HepG2 (cell line): ENCODE data around the gene ALG5. TPM values are rescaled to one million over a fixed set of nuclear protein-coding genes. Genes with fewer than 3 reads are reported as not detected.

Experiments
- ATAC-seq: fragments of 200-7000 bp; cut with Tn5 transposase; 3 replicates; pipeline ENCODE4 v1.9.1; 2020; ENCODE audit warnings: mild to moderate bottlenecking, moderate library complexity
- BruUV-seq: library from RNA; stranded (reverse); fragments of 400-500 nt; replicated peaks from 2 replicates; lab custom pipeline; 2021; lab: Mats Ljungman, UMichigan
- CTCF ChIA-PET: fragments of 300-600 bp; formaldehyde crosslinking; extraction: SDS; loops from one replicate; lab custom pipeline; 2021; ENCODE audit warnings: low total read pairs, inconsistent platforms, low intra/inter-chr PET ratio; lab: Yijun Ruan, JAX
- POLR2A ChIA-PET: fragments of 350-600 bp; sonication (Branson Sonifier 250); formaldehyde crosslinking; loops from one replicate; lab custom pipeline; 2020; ENCODE audit warnings: antibody characterized with exemption, inconsistent platforms; lab: Yijun Ruan, JAX
- DNase-seq: peaks from one replicate; pipeline ENCODE4 v3.0.0-alpha.2; 2015; ENCODE audit warnings: low spot score
- FAIRE-seq: peaks from 3 replicates; lab custom pipeline; 2011; peaks lifted over from hg19 to GRCh38; lab: Jason Lieb, UNC
- H2AFZ ChIP-seq: one replicate; pipeline ENCODE4 v1.6.1; 2011; ENCODE audit warnings: low read length, inconsistent platforms
- H3K27ac ChIP-seq: fragments of 300-600 bp; 3 replicates; pipeline ENCODE4 v1.8.0; 2011; ENCODE audit warnings: mixed run types, mild to moderate bottlenecking, mixed read lengths, low read length, inconsistent platforms; ENCODE audit not compliant: insufficient read depth; ENCODE audit errors: extremely low read length
- H3K27me3 ChIP-seq, 2 experiments: fragments of 200-600 bp in 1 of 2; 2 replicates in 1 of 2; 3 replicates in 1 of 2; pipeline versions ENCODE4 v1.6.0 to v1.8.0; 2011; ENCODE audit warnings: low read length in 2 of 2, mild to moderate bottlenecking in 2 of 2, moderate library complexity in 2 of 2, inconsistent platforms in 1 of 2; ENCODE audit not compliant: insufficient read depth in 2 of 2, control insufficient read depth in 1 of 2
- H3K36me3 ChIP-seq, 2 experiments: fragments of 200-600 bp in 1 of 2; replicated peaks in 1 of 2; 2 replicates in 1 of 2; 3 replicates in 1 of 2; pipeline versions ENCODE4 v1.5.1 to v1.8.0; 2011; ENCODE audit warnings: low read length in 2 of 2, inconsistent platforms in 1 of 2; ENCODE audit not compliant: insufficient read depth in 2 of 2, control insufficient read depth in 1 of 2
- H3K4me1 ChIP-seq: 2 replicates; pipeline ENCODE4 v1.5.1; 2012; ENCODE audit warnings: low read length, inconsistent platforms; ENCODE audit not compliant: insufficient read depth
- H3K4me2 ChIP-seq: 2 replicates; pipeline ENCODE4 v1.6.0; 2011; ENCODE audit warnings: low read depth, low read length, inconsistent platforms
- H3K4me3 ChIP-seq, 3 experiments: fragments of 200-600 bp in 1 of 3; sonication (generic), shearing (Covaris generic) in 1 of 3; replicated peaks in 1 of 3; 2 replicates each; pipeline ENCODE4 v1.5.1; 2011 to 2016; ENCODE audit warnings: low read length in 3 of 3, inconsistent platforms in 2 of 3, low read depth in 2 of 3, mild to moderate bottlenecking in 2 of 3, control low read depth in 1 of 3, mixed read lengths in 1 of 3; ENCODE audit not compliant: insufficient read depth in 1 of 3
- H3K79me2 ChIP-seq: one replicate; pipeline ENCODE4 v1.6.1; 2011; ENCODE audit warnings: low read length, inconsistent platforms; ENCODE audit not compliant: insufficient read depth
- H3K9ac ChIP-seq: 2 replicates; pipeline ENCODE4 v1.6.0; 2011; ENCODE audit warnings: mild to moderate bottlenecking, low read depth, low read length, inconsistent platforms; ENCODE audit not compliant: insufficient read depth
- H3K9me3 ChIP-seq: 2 replicates; pipeline ENCODE4 v1.5.1; 2012; ENCODE audit warnings: mild to moderate bottlenecking, low read length
- H4K20me1 ChIP-seq: 2 replicates; pipeline ENCODE4 v1.6.0; 2011; ENCODE audit warnings: inconsistent platforms, mild to moderate bottlenecking, low read length, moderate library complexity; ENCODE audit not compliant: insufficient read depth
- ATF3 ChIP-seq: sonication (generic); formaldehyde crosslinking; IDR thresholded peaks from 2 replicates; pipeline ENCODE4 v1.4.0; 2020; ENCODE audit warnings: missing genetic modification reagents
- CHD4 ChIP-seq: fragments of 200-600 bp; sonication (generic); IDR thresholded peaks from 2 replicates; pipeline ENCODE4 v1.7.0; 2017; ENCODE audit warnings: mild to moderate bottlenecking, low read length, borderline replicate concordance
- HIVEP1 ChIP-seq: sonication (generic); formaldehyde crosslinking; IDR thresholded peaks from 2 replicates; pipeline ENCODE4 v1.4.0; 2020; ENCODE audit warnings: mild to moderate bottlenecking, missing genetic modification reagents
- RFX5 ChIP-seq: IDR thresholded peaks from 2 replicates; pipeline ENCODE4 v1.6.1; 2011; ENCODE audit warnings: low read depth, low read length, improper control_type of control experiment
- ZMYM2 ChIP-seq: sonication (generic); formaldehyde crosslinking; IDR thresholded peaks from 2 replicates; pipeline ENCODE4 v1.8.0; 2022; ENCODE audit warnings: mild to moderate bottlenecking, missing genetic modification reagents
- ZNF230 ChIP-seq: sonication (generic); formaldehyde crosslinking; IDR thresholded peaks from 2 replicates; pipeline ENCODE4 v1.4.0; 2020; ENCODE audit warnings: mild to moderate bottlenecking, missing genetic modification reagents
- ZNF770 ChIP-seq: sonication (generic); formaldehyde crosslinking; IDR thresholded peaks from 2 replicates; pipeline ENCODE4 v1.5.0; 2020; ENCODE audit warnings: mild to moderate bottlenecking, missing genetic modification reagents
- WGBS: methylation state at CpG from one replicate; pipeline ENCODE4 v1.1.6; 2017; ENCODE audit warnings: low lambda C conversion rate; 5-methylcytosine and 5-hydroxymethylcytosine counted together
- in situ Hi-C: cut with HindIII; loops from 2 replicates; pipeline ENCODE4 v1.10.0; 2017; ENCODE audit warnings: low pct_unique_long_range_greater_than_20kb; ENCODE audit not compliant: extremely low pct_ligation_motif_present
- intact Hi-C: fragments of 100-400 bp; cut with micrococcal nuclease; formaldehyde crosslinking; loops from one replicate; pipeline ENCODE4 v1.10.0; 2022; ENCODE audit not compliant: unreplicated experiment
- polyA plus RNA-seq, 8 experiments: library from polyadenylated mRNA; depleted of rRNA in 3 of 8; stranded (reverse) in 7 of 8; unstranded in 1 of 8; fragments of >200 nt; fragmentation: Illumina TruSeq in 4 of 8; extraction: Trizol in 4 of 8; gene quantifications; 2 replicates each; pipeline versions ENCODE4 v1.2.1 to v1.2.3, GENCODE V29; 2011 to 2016; ENCODE audit warnings: low read depth in 4 of 8, missing spikeins in 1 of 8, mixed read lengths in 1 of 8; ENCODE audit not compliant: insufficient read depth in 1 of 8
- total RNA-seq, 5 experiments: library from RNA; depleted of rRNA; stranded (reverse); fragments of >200 nt; fragmentation: Illumina TruSeq; extraction: Trizol; gene quantifications; 2 replicates each; pipeline ENCODE4 v1.2.3, GENCODE V29; 2016; ENCODE audit warnings: low read depth in 1 of 5

Gene ALG5
- total and polyA plus RNA-seq, 2 of the 13 experiments (the other 11 are each of a cell fraction or from before 2014, with no cell fraction given), result 27.8 to 51.1 TPM

GRCh38 chr13:36954542-36954941 is 44.6 kb downstream of the ALG5 start (continued):
- TF ChIP-seq ZMYM2 (CRISPR knock-in tag), result no peak
- no peak for TF ChIP-seq RFX5

GRCh38 chr13:36950920-36951319 is 48.2 kb downstream of the ALG5 start:
- no peaks in the 10 kb centered on the region for H3K79me2 ChIP-seq
- intact Hi-C loops (no loop called here), in situ Hi-C loops (no loop called here)
- H3K9me3 ChIP-seq, result no peaks in the 10 kb centered on the region
- H2AFZ ChIP-seq, result no peak overlapping the region
- ChIA-PET CTCF (no interaction called here), POLR2A (no interaction called here)
- H3K36me3 ChIP-seq, result peaks cover 4 to 19% of the 10 kb centered on the region in 2 experiments; a peak in 4 of 5 replicates
- no peak overlapping the region for H3K27ac ChIP-seq
- no peaks in the 10 kb centered on the region for H3K27me3 ChIP-seq
- WGBS, result 91% methylated on average over 2 of the region's 2 CpGs
- H3K4me1 ChIP-seq, result peaks cover 5% of the 10 kb centered on the region
- no peak for ATAC-seq
- no TSS peak for BruUV-seq
- FAIRE-seq, result no peak
- H3K4me3 ChIP-seq, result no peak overlapping the region
- no peaks in the 10 kb centered on the region for H4K20me1 ChIP-seq
- no peak overlapping the region for H3K9ac ChIP-seq
- H3K4me2 ChIP-seq, result no peak overlapping the region
- no peak for TF ChIP-seq ZNF230 (CRISPR knock-in tag)
- no peak for TF ChIP-seq ATF3 (CRISPR knock-in tag)
- TF ChIP-seq HIVEP1 (CRISPR knock-in tag), result no peak
- DNase-seq, result no peak

GRCh38 chr13:36950330-36950729 is 48.8 kb downstream of the ALG5 start:
- Histone ChIP-seq H3K4me1 (peaks cover 5% of the 10 kb centered on the region), H2AFZ (no peak overlapping the region), H3K9ac (no peak overlapping the region), H3K27me3 (no peaks in the 10 kb centered on the region), H3K4me3 (no peak overlapping the region), H4K20me1 (no peaks in the 10 kb centered on the region), H3K4me2 (no peak overlapping the region), H3K79me2 (no peaks in the 10 kb centered on the region), H3K36me3 (peaks cover 4 to 19% of the 10 kb centered on the region in 2 experiments; a peak in 4 of 5 replicates), H3K27ac (no peak overlapping the region), H3K9me3 (no peaks in the 10 kb centered on the region)
- TF ChIP-seq ZNF770 (CRISPR knock-in tag) (0 out of 2 replicates have a peak, but pooled peaks have one; percentile 12), CHD4 (no peak)
- no peak for ATAC-seq
- in situ Hi-C loops (no loop called here), intact Hi-C loops (no loop called here)
- CTCF ChIA-PET, result no interaction called here
- no TSS peak for BruUV-seq
- no peak for DNase-seq
- FAIRE-seq, result no peak
- 89% methylated on average over 4 of the region's 4 CpGs for WGBS
- POLR2A ChIA-PET, result no interaction called here
